Immature natural killer cell (primary cell): ENCODE measurements around the gene BICRA. TPM values are rescaled to one million over a fixed set of nuclear protein-coding genes. Genes with fewer than 3 reads are reported as not detected.
A peak's percentile ranks its signal among the peaks of the same experiment; 100 is the strongest.

ENCODE experiments used
- DNase-seq, 3 donors: peaks; one replicate each; pipeline ENCODE4 v3.0.0; 2022; ENCODE audit warnings: mixed read lengths in 1 of 3
- H3K27ac Mint-ChIP-seq, 6 donors: one replicate each; pipeline ENCODE4 v1.8.0; 2020; ENCODE audit warnings: mixed read lengths in 6 of 6, mild to moderate bottlenecking in 5 of 6, inconsistent platforms in 4 of 6, moderate library complexity in 3 of 6
- H3K27me3 Mint-ChIP-seq, 3 donors: one replicate each; pipeline ENCODE4 v1.8.0; 2020 to 2021; ENCODE audit warnings: low read depth in 3 of 3, mild to moderate bottlenecking in 3 of 3, mixed read lengths in 3 of 3, moderate library complexity in 3 of 3, inconsistent platforms in 1 of 3
- H3K36me3 Mint-ChIP-seq, 3 donors: one replicate each; pipeline ENCODE4 v1.8.0; 2020; ENCODE audit warnings: mixed read lengths in 3 of 3, inconsistent platforms in 2 of 3, mild to moderate bottlenecking in 2 of 3
- H3K4me1 Mint-ChIP-seq, 2 donors: one replicate each; pipeline ENCODE4 v1.8.0; 2020; ENCODE audit warnings: inconsistent platforms in 2 of 2, mild to moderate bottlenecking in 2 of 2, mixed read lengths in 2 of 2, moderate library complexity in 1 of 2
- H3K4me3 Mint-ChIP-seq, 5 donors: one replicate each; pipeline ENCODE4 v1.8.0; 2020; ENCODE audit warnings: mild to moderate bottlenecking in 5 of 5, mixed read lengths in 5 of 5, inconsistent platforms in 3 of 5, moderate library complexity in 3 of 5
- H3K9me3 Mint-ChIP-seq, 6 donors: one replicate each; pipeline ENCODE4 v1.8.0; 2020; ENCODE audit warnings: mild to moderate bottlenecking in 6 of 6, mixed read lengths in 6 of 6, inconsistent platforms in 4 of 6, moderate library complexity in 3 of 6
- polyA plus RNA-seq, 3 donors: library from polyadenylated mRNA; unstranded; fragments of 300-500 nt; fragmentation: Illumina TruSeq; gene quantifications; one replicate each; pipeline ENCODE4 v1.2.3, GENCODE V29; 2021

BICRA gene
- polyA plus RNA-seq, 3 donors from 2014 or later: 0.36 to 1.9 TPM; not detected in 1

DNA sequence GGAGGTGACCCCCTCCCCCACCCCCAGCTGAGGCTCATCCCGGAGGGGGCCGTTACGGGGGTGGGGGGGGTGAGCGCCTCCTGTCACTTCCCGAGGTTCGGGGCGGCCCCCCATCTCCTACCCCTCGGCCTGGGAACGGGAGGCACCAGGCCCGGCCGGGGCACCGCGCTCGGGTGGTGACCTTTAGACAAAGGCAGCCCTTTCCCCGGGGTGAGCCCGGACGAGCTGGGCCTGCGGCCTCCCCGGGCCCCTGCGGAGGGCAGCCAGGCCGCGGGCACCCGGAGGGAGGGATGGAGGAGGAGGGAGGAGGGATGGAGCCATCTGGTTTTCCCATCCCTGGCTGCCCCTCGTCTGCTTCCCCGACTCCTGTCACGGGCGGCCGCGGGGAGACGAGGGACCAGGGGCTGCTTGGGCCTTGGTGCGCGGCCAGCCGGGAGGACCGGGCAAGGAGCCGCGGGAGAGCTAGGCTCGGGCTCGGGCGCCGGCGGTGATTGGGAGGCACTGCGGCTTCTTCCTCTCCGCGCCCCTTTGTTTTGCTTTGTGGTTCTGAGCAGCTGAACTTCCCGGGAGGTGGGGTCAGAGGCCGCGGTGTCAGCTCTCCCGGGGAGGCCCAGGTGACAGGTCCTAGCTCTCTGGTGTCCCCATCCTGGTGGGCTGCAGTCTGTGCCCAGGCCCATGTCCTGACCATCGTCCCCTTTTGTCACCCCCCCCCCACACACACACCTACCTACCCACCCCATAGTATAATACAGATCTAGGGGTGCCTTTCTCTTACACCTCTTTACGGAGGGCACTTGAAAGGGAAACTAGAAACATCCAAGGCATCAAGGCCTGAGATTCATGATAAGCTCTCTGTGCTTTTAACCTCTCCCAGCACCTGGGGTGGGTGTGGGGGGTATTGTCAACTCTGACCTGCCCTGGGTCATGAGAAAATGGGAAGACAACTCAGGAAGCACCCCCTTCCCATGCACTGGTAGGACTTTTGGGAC is 1.3 kb downstream of the BICRA start:
- Mint-ChIP-seq H3K9me3 (no peaks in the 10 kb centered on the region), H3K27ac (peak overlapping the region; percentile 76 to 91 (median 88)), H3K4me3 (peak overlapping the region; percentile 72 to 83 (median 79)), H3K36me3 (no peaks in the 10 kb centered on the region), H3K27me3 (peaks cover 1 to 15% (median 3%) of the 10 kb centered on the region in 3 donors), H3K4me1 (peaks cover 32 to 47% of the 10 kb centered on the region in 2 donors)
- DNase-seq: peak; percentile 46 to 54 (median 51)

DNA sequence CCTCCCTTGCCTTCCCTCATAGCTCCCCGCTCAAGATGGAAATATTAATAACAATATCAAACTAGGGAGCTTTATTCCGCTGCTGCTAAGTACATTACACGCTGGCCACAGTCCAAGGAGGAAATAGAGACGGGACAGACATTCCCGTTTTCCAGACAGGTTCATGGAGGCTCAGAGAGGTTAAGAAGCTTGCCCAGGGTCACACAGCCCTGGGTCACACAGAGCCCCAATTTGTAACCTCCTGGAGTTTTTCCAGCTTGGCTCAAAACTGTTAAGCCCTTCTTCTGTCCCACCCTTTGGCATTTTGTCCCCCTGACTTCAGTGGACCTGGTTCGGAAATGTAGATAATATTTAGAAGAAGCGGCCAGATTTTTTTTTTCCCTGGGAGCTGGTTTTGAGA is 2.0 kb downstream of the BICRA start:
- H3K36me3 Mint-ChIP-seq: no peaks in the 10 kb centered on the region
- peak overlapping the region; percentile 72 to 83 (median 79) for H3K4me3 Mint-ChIP-seq
- peaks cover 1 to 15% (median 3%) of the 10 kb centered on the region in 3 donors for H3K27me3 Mint-ChIP-seq
- no peaks in the 10 kb centered on the region for H3K9me3 Mint-ChIP-seq
- peaks cover 39 to 54% of the 10 kb centered on the region in 2 donors for H3K4me1 Mint-ChIP-seq
- DNase-seq: no peak
- peak overlapping the region; percentile 76 to 91 (median 88) for H3K27ac Mint-ChIP-seq

DNA sequence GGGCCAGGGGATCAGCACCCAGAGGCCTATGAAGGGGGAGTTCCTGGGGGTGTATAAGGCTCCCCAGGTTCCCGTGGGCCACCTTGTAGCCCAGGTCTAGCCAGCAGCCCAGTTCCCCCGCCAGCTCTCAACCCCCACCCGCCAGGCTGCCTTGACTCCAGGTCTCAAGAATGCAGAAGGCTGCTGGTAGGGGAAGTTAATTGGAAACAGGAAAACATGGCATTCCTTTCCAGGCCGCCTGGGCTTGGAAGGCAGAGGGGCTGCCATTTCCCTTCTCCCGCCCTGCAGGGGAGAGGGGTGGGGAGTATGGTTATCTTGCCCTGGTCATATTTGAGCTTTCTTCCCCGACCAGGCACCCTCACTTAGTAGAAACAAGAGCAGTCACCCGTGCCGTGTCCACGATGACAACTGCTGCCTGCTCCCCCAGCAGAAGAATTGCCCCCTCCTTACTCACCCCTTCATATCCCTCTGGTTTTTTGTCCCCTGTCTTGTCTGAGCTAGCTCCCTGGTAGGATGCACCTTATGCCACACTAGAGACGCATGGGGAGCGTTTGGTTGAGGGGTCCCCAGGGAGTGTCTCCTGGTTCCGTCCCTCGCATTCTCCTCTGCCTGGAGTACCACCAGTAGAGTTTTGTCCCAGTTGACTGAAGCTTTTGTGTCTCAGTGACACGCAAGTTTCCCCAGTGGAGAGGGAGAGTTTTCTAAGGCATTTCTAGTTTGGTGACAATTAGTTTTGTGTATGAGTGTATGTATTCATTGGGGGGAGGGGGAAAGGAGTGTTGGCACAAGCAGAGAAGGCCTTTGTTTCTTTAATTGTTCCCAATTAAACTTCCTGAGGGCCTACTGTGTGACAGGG is 4.5 kb downstream of the BICRA start:
- no peak overlapping the region for H3K4me3 Mint-ChIP-seq
- peaks cover 37 to 61% of the 10 kb centered on the region in 2 donors for H3K4me1 Mint-ChIP-seq
- H3K27ac Mint-ChIP-seq: peak overlapping the region in 4 of 6 donors; percentile 17 to 67 (median 25)
- H3K36me3 Mint-ChIP-seq: no peaks in the 10 kb centered on the region
- H3K27me3 Mint-ChIP-seq: peaks cover under 1 to 8% (median 3%) of the 10 kb centered on the region in 3 donors
- H3K9me3 Mint-ChIP-seq: no peaks in the 10 kb centered on the region
- no peak for DNase-seq

DNA sequence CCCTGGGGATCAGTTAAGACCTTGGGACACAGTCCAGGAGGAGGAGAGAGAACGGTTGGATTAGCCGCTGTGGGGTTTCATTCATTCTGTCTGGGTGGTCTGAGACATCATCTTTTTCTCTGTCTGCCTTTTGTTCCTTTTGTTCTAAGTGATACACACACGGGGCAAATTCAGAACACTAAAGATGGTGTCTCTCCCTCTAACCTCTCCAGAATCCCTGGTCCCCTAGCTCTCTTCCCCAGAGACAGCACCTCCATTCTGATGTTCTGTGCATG is 5.0 kb downstream of the BICRA start:
- peaks cover 38 to 62% of the 10 kb centered on the region in 2 donors for H3K4me1 Mint-ChIP-seq
- H3K4me3 Mint-ChIP-seq: no peak overlapping the region
- no peak for DNase-seq
- H3K9me3 Mint-ChIP-seq: no peaks in the 10 kb centered on the region
- H3K36me3 Mint-ChIP-seq: no peaks in the 10 kb centered on the region
- H3K27me3 Mint-ChIP-seq: peaks cover 0 to 7% (median 2%) of the 10 kb centered on the region in 3 donors
- H3K27ac Mint-ChIP-seq: peak overlapping the region in 3 of 6 donors; percentile 31 to 67 (median 32)

DNA sequence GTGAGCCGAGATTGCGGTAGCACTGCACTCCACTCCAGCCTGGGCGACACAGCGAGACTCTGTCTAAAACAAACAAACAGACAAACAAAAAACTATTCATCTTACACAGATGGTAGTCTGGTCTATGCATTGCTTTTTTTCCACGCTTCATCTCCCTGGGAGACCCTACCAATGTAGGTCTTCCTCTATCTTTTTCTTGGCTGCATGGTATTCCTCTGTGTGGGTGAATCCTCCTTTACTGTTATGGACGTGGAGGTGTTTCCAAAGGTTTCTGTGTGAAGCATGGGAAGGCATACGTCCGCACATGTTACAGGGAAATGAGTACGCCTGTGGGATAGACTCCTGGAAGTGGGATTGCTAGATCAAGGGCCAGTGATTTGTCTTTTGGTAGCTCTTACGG is 5.6 kb downstream of the BICRA start:
- no peak overlapping the region for H3K27ac Mint-ChIP-seq
- peaks cover 37 to 62% of the 10 kb centered on the region in 2 donors for H3K4me1 Mint-ChIP-seq
- peaks cover 0 to 6% (median 0%) of the 10 kb centered on the region in 3 donors for H3K27me3 Mint-ChIP-seq

DNA sequence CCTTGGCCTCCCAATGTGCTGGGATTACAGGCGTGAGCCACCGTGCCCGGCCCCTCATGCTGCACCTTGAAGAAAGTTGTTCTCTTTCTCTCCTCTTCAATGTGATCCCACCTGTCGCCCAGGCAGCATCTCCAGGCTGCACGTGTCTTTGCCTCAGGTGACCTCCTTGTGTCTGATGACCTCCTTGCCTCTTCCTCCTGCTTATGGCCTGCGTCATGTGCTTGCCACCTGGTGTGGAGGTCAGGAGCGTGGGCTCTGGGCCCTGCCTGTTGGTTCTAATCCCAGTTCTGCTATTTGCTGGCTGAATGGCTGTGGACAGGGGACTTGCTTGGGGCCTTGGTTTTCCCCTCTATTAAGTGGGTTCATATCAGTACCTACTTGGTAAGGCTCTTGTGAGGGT is 6.3 kb downstream of the BICRA start:
- Mint-ChIP-seq H3K36me3 (no peaks in the 10 kb centered on the region), H3K9me3 (no peaks in the 10 kb centered on the region), H3K27me3 (peaks cover 0 to 6% (median 0%) of the 10 kb centered on the region in 3 donors), H3K27ac (no peak overlapping the region), H3K4me1 (peaks cover 43 to 68% of the 10 kb centered on the region in 2 donors), H3K4me3 (no peak overlapping the region)
- DNase-seq: no peak

More for the DNA sequence above, 5.6 kb downstream of the BICRA start:
- no peaks in the 10 kb centered on the region for H3K36me3 Mint-ChIP-seq
- no peaks in the 10 kb centered on the region for H3K9me3 Mint-ChIP-seq
- no peak overlapping the region for H3K4me3 Mint-ChIP-seq
- DNase-seq: no peak

DNA sequence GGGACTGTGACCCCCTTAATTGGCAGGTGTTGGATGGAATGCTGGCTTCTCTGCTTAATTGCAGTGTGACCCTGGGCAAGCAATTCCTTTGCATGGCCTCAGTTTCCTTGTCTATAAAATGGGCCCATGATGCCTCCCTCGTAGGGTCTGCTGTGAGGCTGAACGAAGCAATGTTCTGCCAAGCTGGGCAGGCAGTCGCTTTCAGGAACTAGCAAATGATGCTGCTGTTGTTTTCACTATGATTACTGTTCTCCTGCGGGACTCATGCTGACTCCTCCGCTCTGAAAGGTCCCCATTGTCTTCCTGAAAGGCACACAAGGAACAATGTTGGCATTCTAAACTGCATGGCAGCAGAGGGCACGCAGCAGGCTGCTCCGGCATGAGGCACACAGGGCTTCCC is 6.8 kb downstream of the BICRA start:
- no peaks in the 10 kb centered on the region for H3K36me3 Mint-ChIP-seq
- H3K27me3 Mint-ChIP-seq: peaks cover 0 to 4% (median 0%) of the 10 kb centered on the region in 3 donors
- no peak overlapping the region for H3K27ac Mint-ChIP-seq
- no peaks in the 10 kb centered on the region for H3K9me3 Mint-ChIP-seq
- no peak for DNase-seq
- no peak overlapping the region for H3K4me3 Mint-ChIP-seq
- H3K4me1 Mint-ChIP-seq: peaks cover 39 to 65% of the 10 kb centered on the region in 2 donors

DNA sequence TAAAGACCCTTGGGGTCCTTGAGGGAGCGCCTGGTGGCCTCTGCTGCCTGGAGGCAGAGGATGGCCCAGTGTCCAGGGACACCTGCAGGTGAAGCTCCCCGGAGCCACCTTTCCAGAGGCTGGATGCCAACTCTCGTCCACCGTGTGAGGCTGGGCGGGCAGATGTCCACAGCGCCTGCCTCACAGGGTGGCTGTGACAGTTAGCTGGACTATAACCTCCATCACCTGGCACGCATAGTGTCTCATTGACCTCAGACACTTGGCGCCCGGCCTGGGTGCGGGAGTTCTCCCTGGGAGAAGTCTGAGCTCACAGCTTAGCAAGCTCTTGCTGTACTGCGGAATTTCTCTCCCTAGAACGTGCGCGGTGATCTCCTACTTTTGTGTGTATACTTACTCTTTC is 9.8 kb downstream of the BICRA start:
- Mint-ChIP-seq H3K4me1 (peaks cover 26 to 52% of the 10 kb centered on the region in 2 donors), H3K36me3 (no peaks in the 10 kb centered on the region), H3K9me3 (no peaks in the 10 kb centered on the region), H3K4me3 (no peak overlapping the region), H3K27me3 (peaks cover 0 to 2% (median 0%) of the 10 kb centered on the region in 3 donors), H3K27ac (no peak overlapping the region)
- no peak for DNase-seq

DNA sequence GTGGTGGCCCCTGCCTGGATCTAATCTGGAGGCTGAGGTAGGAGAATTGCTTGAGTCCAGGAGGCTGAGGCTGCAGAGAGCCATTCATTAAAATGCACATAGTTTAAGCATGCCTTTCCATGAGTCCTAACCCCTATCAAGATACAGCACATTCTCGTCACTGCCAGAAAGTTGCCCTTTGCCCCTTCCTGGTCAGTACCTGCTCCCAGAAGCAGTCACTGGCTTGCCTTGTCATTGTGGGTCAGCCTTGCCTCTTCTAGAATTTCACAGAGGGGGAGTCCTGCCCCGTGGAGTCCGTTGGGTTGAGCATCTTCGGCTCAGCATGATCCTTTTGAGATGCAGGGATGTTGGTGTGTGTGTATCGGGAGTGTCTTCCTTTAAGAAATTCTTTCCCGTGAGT is 10.8 kb downstream of the BICRA start:
- DNase-seq: no peak
- H3K36me3 Mint-ChIP-seq: no peaks in the 10 kb centered on the region
- H3K27me3 Mint-ChIP-seq: peaks cover 0 to under 1% (median 0%) of the 10 kb centered on the region in 3 donors
- H3K9me3 Mint-ChIP-seq: no peaks in the 10 kb centered on the region
- H3K27ac Mint-ChIP-seq: no peak overlapping the region
- H3K4me3 Mint-ChIP-seq: no peak overlapping the region
- peaks cover 32 to 48% of the 10 kb centered on the region in 2 donors for H3K4me1 Mint-ChIP-seq

DNA sequence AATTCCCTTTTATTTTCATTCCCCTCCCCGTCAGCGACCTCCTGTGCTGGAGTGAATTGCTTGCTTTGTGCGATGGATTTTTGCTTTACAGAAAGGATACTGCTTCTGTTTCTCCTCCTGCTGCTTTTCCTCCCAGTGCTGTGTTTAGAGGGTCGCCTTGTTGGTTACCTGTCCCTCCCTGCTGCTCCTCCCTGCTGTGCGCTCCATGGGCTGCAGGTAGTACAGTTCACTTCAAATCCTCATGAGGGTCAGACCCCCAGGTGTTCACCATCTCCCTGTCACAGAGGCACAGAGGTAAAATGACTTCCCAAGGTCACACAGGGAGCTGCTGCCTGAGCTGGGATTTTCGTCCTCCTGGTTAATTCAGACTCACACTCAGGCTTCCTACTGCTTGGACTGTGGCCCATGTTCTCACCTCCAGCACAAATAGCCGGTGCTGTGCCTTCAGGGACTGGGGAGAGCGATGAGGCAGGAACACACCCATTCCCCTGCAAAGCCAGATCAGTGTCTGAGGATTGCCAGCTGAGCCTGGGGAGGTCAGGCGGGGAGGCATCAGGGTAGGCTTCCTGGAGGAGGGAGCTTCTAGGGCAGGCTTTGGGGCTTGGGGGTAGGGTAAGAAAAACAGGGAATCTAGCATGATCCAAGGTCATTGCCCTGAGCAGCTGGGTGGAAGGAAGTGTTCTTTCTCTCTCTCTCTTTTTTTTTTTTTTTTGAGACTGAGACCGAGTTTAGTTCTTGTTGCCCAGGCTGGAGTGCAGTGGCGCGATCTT is 14.4 kb downstream of the BICRA start:
- H3K27ac Mint-ChIP-seq: peak overlapping the region in 2 of 6 donors; percentile 46 to 57
- no peak for DNase-seq
- no peaks in the 10 kb centered on the region for H3K36me3 Mint-ChIP-seq
- peaks cover 42 to 53% of the 10 kb centered on the region in 2 donors for H3K4me1 Mint-ChIP-seq
- no peaks in the 10 kb centered on the region for H3K9me3 Mint-ChIP-seq
- no peak overlapping the region for H3K4me3 Mint-ChIP-seq
- H3K27me3 Mint-ChIP-seq: peaks cover 0 to 2% (median 0%) of the 10 kb centered on the region in 3 donors

DNA sequence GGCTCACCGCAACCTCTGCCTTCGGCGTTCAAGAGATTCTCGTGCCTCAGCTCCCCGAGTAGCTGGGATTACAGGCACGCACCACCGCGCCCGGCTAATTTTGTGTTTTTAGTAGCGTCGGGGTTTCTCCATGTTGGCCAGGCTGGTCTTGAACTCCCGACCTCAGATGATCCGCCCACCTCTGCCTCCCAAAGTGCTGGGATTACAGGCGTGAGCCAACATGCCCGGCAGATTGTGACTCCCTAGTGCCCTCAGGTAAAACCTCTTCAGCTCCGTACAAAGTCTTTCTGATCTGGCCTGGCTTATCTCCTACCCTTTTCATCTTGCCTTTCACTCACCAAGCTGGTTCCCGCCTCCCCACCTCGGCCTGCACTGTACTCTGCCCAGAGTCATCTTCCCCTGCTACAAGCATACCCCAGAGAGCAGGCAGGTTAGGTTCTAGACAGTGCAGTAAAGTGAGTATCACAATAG is 15.0 kb downstream of the BICRA start:
- H3K4me1 Mint-ChIP-seq: peaks cover 46 to 58% of the 10 kb centered on the region in 2 donors
- DNase-seq: no peak
- H3K27ac Mint-ChIP-seq: peak overlapping the region in 3 of 6 donors; percentile 7 to 67 (median 46)
- H3K36me3 Mint-ChIP-seq: no peaks in the 10 kb centered on the region
- H3K27me3 Mint-ChIP-seq: peaks cover 0 to 2% (median 0%) of the 10 kb centered on the region in 3 donors
- no peak overlapping the region for H3K4me3 Mint-ChIP-seq
- no peaks in the 10 kb centered on the region for H3K9me3 Mint-ChIP-seq

DNA sequence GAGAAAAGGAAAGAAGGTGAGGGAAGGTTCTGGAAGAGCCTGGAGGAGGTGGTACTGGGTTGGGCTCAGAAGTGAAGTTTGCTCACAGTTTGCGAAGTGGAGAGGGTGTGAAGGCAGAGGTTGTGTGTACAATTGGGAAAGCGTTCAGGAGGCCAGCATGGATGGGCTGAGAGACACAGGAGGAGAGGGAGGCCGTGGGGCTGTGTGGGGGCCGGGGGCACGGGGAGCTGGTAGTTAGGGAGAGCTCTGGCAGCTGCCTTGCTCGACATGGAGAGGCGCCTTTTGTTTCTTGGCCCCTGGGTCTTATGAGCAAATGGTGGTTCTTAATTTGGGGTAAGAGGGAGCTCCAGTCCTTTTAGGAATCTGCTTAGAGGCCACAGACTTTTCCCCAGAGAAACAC is 16.7 kb downstream of the BICRA start:
- no peaks in the 10 kb centered on the region for H3K9me3 Mint-ChIP-seq
- H3K4me1 Mint-ChIP-seq: peaks cover 52 to 60% of the 10 kb centered on the region in 2 donors
- no peaks in the 10 kb centered on the region for H3K36me3 Mint-ChIP-seq
- peak overlapping the region in 3 of 6 donors; percentile 66 to 81 (median 79) for H3K27ac Mint-ChIP-seq
- no peak for DNase-seq
- H3K27me3 Mint-ChIP-seq: peaks cover 0 to 2% (median 0%) of the 10 kb centered on the region in 3 donors
- H3K4me3 Mint-ChIP-seq: no peak overlapping the region

DNA sequence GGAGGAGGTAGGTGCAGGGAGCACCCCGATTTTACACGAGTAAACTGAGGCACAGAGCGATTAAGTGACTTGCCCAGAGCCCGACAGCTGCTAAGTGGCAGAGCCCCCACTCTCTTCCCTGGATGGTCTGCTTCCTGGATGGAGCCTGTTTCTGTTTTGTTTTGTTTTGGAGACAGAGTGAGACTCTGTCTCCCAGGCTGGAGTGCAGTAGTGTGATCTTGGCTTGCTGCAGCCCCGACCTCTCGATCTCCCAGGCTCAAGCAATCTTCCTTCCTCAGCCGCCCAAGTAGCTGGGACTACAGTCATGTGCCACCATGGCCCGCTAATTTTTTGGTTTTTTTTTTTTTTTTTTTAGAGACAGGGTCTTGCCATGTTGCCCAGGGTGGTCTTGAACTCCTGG is 17.3 kb downstream of the BICRA start:
- DNase-seq: no peak
- Mint-ChIP-seq H3K4me1 (peaks cover 53 to 59% of the 10 kb centered on the region in 2 donors), H3K4me3 (no peak overlapping the region), H3K27me3 (peaks cover 0 to 2% (median 0%) of the 10 kb centered on the region in 3 donors), H3K27ac (peak overlapping the region in 1 of 6 donors; percentile 58), H3K9me3 (no peaks in the 10 kb centered on the region), H3K36me3 (no peaks in the 10 kb centered on the region)
